ENCODE results near the gene OR8I2. TPM values are rescaled to one million over a fixed set of nuclear protein-coding genes. Genes with fewer than 3 reads are reported as not detected.

Gene OR8I2
- total RNA-seq, 1 experiment from 2014 or later, result not detected

DNA sequence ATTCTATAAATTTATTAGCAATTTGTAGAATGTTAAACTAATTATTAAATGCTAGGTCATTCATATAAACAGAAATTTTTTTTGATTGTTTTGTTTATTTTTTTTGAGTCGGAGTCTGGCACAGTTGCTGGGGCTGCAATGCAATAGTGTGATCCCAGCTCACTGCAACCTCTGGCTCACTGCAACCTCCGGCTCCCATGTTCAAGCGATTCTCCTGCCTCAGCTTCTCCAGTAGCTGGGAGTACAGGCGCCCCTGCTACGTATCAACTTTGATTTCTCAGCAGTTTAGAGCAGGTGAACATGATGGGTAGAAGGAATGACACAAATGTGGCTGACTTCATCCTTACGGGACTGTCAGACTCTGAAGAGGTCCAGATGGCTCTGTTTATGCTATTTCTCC lies 29.0 kb downstream of the OR8I2 start, which contains the start of gene OR8H3:
TSS of gene OR8H3 (plus strand) at position 301 of the 400 bp plus-strand sequence. CDS start at position 301, 0 bp downstream.
- no peaks in the 10 kb centered on the region for H3K79me2 ChIP-seq (ENCODE audit: insufficient read depth, low read length)
- ATAC-seq (no peak), DNase-seq (ENCODE audit: low read depth, low spot score) (no peak)
- no peak within 1 kb of the TSS for H3K9ac ChIP-seq (ENCODE audit: low read length)
- peaks cover 0 to 4% of the 10 kb centered on the region in 2 experiments; a peak in 2 of 4 replicates for H3K9me3 ChIP-seq (ENCODE audit: control insufficient read depth in 1 of 2, insufficient read depth in 1 of 2, low read depth in 1 of 2, low read length in 2 of 2)
- H3K27ac ChIP-seq (ENCODE audit: low read depth, low read length), result no peak within 1 kb of the TSS
- H3K4me2 ChIP-seq (ENCODE audit: low read length), result no peak within 1 kb of the TSS
- H3K4me3 ChIP-seq (replicated peaks in 1 of 2; ENCODE audit: low read depth in 1 of 2, low read length in 2 of 2), result no peak within 1 kb of the TSS
- H3K36me3 ChIP-seq (ENCODE audit: control insufficient read depth in 1 of 2, insufficient read depth in 2 of 2, low read length in 2 of 2), result no peaks in the 10 kb centered on the region
- H3K9me2 ChIP-seq (ENCODE audit: insufficient read depth), result no peaks in the 10 kb centered on the region
- no peaks in the 10 kb centered on the region for H3K4me1 ChIP-seq (ENCODE audit: control insufficient read depth in 1 of 2, insufficient read depth in 2 of 2, low read length in 2 of 2)
- TF ChIP-seq ZNF274 (IDR thresholded peaks at IDR 0.05; ENCODE audit: low read depth, low read length), result no peak
- TF ChIP-seq, protein P1, sequence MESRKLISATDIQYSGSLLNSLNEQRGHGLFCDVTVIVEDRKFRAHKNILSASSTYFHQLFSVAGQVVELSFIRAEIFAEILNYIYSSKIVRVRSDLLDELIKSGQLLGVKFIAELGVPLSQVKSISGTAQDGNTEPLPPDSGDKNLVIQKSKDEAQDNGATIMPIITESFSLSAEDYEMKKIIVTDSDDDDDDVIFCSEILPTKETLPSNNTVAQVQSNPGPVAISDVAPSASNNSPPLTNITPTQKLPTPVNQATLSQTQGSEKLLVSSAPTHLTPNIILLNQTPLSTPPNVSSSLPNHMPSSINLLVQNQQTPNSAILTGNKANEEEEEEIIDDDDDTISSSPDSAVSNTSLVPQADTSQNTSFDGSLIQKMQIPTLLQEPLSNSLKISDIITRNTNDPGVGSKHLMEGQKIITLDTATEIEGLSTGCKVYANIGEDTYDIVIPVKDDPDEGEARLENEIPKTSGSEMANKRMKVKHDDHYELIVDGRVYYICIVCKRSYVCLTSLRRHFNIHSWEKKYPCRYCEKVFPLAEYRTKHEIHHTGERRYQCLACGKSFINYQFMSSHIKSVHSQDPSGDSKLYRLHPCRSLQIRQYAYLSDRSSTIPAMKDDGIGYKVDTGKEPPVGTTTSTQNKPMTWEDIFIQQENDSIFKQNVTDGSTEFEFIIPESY (IDR thresholded peaks at IDR 0.05; ENCODE audit: extremely low read depth, insufficient replicate concordance, low read length), result no peak
- TF ChIP-seq ELF1 (IDR thresholded peaks at IDR 0.05; ENCODE audit: borderline replicate concordance, low read depth), result no peak
- CTCF ChIA-PET, result no interaction called here
- POLR2A ChIA-PET, result no interaction called here
- no peak within 1 kb of the TSS for H2AFZ ChIP-seq (ENCODE audit: low read depth, low read length, poor library complexity, severe bottlenecking)
- RAD21 ChIA-PET (ENCODE audit: low non-redundant PET in 1 of 2, low total read pairs in 2 of 2, uncharacterized antibody in 2 of 2, unreplicated experiment in 2 of 2), result no interaction called here
- H3K27me3 ChIP-seq (ENCODE audit: insufficient read depth, low read length), result no peaks in the 10 kb centered on the region
- intact Hi-C loops (cut with micrococcal nuclease), result no loop called here
- H4K20me1 ChIP-seq (ENCODE audit: insufficient read depth), result no peaks in the 10 kb centered on the region
- no TSS peak for BruUV-seq (replicated peaks)

DNA sequence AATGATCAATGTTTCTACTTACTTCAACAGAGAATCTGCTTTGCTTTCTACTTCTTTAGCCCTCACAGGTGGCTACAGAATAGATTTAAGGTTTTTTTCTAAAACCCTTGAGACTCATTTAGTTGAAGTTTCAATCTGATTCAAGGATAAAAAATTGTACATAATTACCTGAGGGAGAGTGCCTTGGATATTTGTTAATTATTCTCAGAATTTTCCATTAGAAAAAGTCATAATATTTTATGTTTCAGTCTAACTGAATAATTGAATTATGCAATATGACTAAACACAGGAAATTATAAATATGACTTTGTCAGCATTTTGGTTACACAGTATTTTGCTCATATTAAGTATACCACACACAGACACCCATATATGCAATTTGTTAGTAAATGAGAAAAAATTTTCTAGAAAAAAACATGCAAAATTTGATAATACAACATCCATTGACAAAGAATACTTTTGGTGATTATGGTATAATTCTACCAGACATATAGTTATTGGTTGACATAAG lies 47.1 kb downstream of the OR8I2 start, which contains the start of gene OR8J3:
TSS of gene OR8J3 (minus strand) at position 51 of the 511 bp plus-strand sequence. CDS start 2,483 bp downstream, outside the sequence.
- Histone ChIP-seq H3K27ac (ENCODE audit: low read depth, low read length) (no peak within 1 kb of the TSS), H3K9ac (ENCODE audit: low read length) (no peak within 1 kb of the TSS), H4K20me1 (ENCODE audit: insufficient read depth) (no peaks in the 10 kb centered on the region), H3K36me3 (ENCODE audit: control insufficient read depth in 1 of 2, insufficient read depth in 2 of 2, low read length in 2 of 2) (no peaks in the 10 kb centered on the region), H3K27me3 (ENCODE audit: insufficient read depth, low read length) (no peaks in the 10 kb centered on the region), H3K4me2 (ENCODE audit: low read length) (no peak within 1 kb of the TSS), H3K9me2 (ENCODE audit: insufficient read depth) (no peaks in the 10 kb centered on the region), H2AFZ (ENCODE audit: low read depth, low read length, poor library complexity, severe bottlenecking) (no peak within 1 kb of the TSS), H3K4me3 (replicated peaks in 1 of 2; ENCODE audit: low read depth in 1 of 2, low read length in 2 of 2) (no peak within 1 kb of the TSS), H3K4me1 (ENCODE audit: control insufficient read depth in 1 of 2, insufficient read depth in 2 of 2, low read length in 2 of 2) (no peaks in the 10 kb centered on the region), H3K79me2 (ENCODE audit: insufficient read depth, low read length) (no peaks in the 10 kb centered on the region), H3K9me3 (ENCODE audit: control insufficient read depth in 1 of 2, insufficient read depth in 1 of 2, low read depth in 1 of 2, low read length in 2 of 2) (peaks cover 6 to 10% of the 10 kb centered on the region in 2 experiments; a peak in 2 of 4 replicates)
- POLR2A ChIA-PET, result no interaction called here
- BruUV-seq (replicated peaks), result no TSS peak
- no peak for ATAC-seq
- CTCF ChIA-PET, result no interaction called here
- RAD21 ChIA-PET (ENCODE audit: low non-redundant PET in 1 of 2, low total read pairs in 2 of 2, uncharacterized antibody in 2 of 2, unreplicated experiment in 2 of 2), result no interaction called here
- intact Hi-C loops (cut with micrococcal nuclease), result no loop called here
- no peak for DNase-seq (ENCODE audit: low read depth, low spot score)
- no peak for TF ChIP-seq POLR2A (IDR thresholded peaks at IDR 0.05; ENCODE audit: borderline replicate concordance, extremely low read depth, insufficient read depth, insufficient read length)
- TF ChIP-seq ZNF274 (IDR thresholded peaks at IDR 0.05; ENCODE audit: low read depth, low read length), result no peak
- no peak for TF ChIP-seq CBX3 (IDR thresholded peaks at IDR 0.05; ENCODE audit: low read depth)
- no peak for TF ChIP-seq EZH2phosphoT487 (IDR thresholded peaks at IDR 0.05; ENCODE audit: borderline replicate concordance)
- TF ChIP-seq, protein P1 (IDR thresholded peaks at IDR 0.05; ENCODE audit: extremely low read depth, insufficient replicate concordance, low read length), result no peak
- no peak for TF ChIP-seq RAD21 (IDR thresholded peaks at IDR 0.05; ENCODE audit: low read depth)
- no peak for TF ChIP-seq EZH2 (IDR thresholded peaks at IDR 0.05)
- TF ChIP-seq, protein P2, sequence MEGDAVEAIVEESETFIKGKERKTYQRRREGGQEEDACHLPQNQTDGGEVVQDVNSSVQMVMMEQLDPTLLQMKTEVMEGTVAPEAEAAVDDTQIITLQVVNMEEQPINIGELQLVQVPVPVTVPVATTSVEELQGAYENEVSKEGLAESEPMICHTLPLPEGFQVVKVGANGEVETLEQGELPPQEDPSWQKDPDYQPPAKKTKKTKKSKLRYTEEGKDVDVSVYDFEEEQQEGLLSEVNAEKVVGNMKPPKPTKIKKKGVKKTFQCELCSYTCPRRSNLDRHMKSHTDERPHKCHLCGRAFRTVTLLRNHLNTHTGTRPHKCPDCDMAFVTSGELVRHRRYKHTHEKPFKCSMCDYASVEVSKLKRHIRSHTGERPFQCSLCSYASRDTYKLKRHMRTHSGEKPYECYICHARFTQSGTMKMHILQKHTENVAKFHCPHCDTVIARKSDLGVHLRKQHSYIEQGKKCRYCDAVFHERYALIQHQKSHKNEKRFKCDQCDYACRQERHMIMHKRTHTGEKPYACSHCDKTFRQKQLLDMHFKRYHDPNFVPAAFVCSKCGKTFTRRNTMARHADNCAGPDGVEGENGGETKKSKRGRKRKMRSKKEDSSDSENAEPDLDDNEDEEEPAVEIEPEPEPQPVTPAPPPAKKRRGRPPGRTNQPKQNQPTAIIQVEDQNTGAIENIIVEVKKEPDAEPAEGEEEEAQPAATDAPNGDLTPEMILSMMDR (IDR thresholded peaks at IDR 0.05 in 2 of 3, conservative IDR thresholded peaks at IDR 0.05 in 1 of 3; ENCODE audit: borderline replicate concordance in 1 of 3, insufficient read depth in 1 of 3, low read depth in 2 of 3, low read length in 2 of 3), result no peak
- TF ChIP-seq POLR2AphosphoS5 (IDR thresholded peaks at IDR 0.05; ENCODE audit: low read depth, low read length), result no peak
- TF ChIP-seq JUND (IDR thresholded peaks at IDR 0.05), result no peak
- no peak for TF ChIP-seq SRF (IDR thresholded peaks at IDR 0.05; ENCODE audit: low read depth)
- TF ChIP-seq, protein P3, sequence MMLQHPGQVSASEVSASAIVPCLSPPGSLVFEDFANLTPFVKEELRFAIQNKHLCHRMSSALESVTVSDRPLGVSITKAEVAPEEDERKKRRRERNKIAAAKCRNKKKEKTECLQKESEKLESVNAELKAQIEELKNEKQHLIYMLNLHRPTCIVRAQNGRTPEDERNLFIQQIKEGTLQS (IDR thresholded peaks at IDR 0.05), result no peak
